ENCODE measurements around the gene GLIS2.

Gene GLIS2

DNA sequence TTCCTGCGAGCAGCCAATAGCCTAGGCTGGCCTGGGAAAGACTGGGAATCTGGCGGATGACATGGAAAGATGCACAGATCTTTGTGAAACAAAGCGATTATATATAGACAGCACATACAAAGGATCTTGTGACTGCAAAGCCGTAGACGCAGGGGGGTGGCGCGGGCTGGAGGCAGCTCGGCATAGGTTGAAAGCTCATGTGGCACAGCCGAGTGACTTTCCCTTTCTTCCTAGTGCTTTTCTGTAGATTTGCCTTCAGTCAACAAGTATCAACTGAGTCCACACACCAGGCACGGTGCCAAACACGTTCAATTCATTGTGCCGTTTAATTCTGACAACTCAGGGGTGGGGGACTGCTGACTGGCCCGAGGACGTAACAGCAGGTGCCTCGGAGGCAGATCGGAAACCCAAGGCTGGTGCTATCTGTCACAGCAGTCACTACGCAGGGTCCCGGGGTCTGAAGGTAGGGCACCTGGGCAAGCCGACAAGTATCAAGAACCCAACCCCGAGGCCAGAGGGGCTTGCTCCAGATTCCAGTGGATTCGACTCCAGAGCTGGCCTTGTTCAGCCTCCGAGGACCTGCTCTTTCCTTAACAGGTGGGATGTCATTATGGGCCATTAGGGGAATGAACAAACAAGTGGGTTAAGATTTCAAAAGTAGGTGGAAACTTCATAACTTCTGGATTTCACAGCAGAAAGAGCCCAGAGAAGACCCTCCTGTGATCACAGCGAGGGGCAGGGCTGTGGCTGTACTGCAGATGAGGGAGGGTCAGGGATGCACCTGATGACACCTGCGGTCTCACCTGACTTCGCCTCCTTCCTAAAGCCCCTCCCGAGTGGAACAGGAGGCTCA, 29.3 kb downstream of the GLIS2 start:
- TF ChIP-seq GATA3 (IDR thresholded peaks at IDR 0.05; ENCODE audit: low read depth, low read length) (no peak), GATA2 (IDR thresholded peaks at IDR 0.05; ENCODE audit: low read depth, low read length) (no peak)

DNA sequence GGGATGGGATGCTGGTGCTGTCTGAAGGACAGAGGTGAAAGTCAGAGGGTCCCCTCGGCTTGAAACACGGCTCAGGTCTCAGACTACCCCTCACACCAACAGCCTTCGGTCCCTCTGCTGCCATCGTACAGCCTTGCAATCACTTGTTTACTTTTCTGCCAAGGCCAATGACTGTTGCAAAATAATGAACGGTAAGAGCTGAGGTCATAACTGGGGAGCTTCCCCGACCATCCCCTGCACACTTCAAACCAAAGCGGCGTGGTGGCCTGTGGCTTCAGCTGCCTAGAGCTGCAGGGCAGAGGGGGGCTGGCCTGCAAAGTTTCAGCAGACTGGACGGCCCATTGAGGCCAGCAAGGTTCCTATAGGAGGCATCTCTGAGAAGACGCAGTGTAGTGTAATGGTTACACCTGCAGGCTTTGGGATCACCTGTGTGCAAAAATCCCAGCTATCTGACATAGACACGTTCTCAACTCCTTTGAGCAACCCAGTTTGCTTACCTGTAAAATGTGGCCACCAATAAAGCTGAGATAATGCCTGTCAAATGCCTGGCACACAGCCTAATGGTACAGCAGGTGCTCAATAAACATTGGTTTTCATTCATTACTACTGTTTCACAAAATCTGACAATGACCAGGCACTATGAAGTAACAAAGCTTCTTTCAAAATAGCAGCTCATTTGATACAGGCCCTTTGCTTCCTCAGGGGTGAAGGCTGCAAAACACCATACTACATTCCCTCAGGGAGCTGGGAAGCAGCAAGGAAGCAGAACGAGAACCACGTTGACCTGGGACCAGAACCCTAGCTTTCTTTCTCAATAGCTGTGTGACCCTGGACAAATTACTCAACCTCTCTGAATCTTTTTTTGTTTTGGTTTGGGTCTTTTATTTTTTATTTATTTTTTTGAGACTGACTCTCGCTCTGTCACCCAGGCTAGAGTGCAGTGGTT, 30.2 kb downstream of the GLIS2 start:
- TF ChIP-seq GATA2 (IDR thresholded peaks at IDR 0.05; ENCODE audit: low read depth, low read length) = no peak

- TF ChIP-seq GATA3 (IDR thresholded peaks at IDR 0.05; ENCODE audit: low read depth, low read length) (no peak), GATA2 (IDR thresholded peaks at IDR 0.05; ENCODE audit: low read depth, low read length) (no peak)
Measured at GRCh38 chr16:4347010-4347409, 31.1 kb downstream of the GLIS2 start.

DNA sequence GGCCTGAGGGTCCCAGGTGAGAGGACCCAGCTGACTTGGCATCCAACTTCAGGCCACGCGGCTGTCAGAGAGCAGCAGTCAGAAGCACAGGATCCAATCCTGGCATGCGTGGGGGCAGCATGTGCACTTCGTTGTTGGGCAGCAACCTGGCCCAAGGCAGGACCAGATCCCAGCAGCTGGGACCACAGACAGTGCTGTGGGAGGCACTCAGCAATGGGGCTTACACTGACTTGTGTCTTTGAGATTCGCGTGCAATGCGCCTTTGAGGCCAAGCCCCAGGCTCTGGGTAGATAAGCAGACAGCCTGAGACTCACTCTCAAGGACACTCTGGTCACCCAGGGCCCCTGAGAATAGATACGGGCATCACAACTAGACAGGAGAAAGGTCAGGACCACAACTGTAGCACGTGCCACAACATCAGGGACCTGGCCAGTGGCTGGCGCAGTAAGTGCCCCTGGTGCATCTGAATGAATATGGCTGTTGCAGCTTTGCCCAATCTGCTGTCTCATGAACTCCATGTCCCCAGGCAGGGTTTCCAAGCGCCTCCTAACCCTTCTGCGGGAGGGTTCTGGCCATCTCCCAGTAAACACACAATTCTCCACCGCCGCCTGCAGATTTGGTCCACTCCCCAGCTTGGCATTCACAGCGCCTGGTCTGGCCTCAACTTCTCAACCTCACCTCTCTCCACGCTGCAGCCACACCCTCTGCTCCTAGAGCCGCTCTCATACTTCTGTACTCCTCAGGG, 32.1 kb downstream of the GLIS2 start:
- TF ChIP-seq GATA3 (IDR thresholded peaks at IDR 0.05; ENCODE audit: low read depth, low read length) (no peak), GATA2 (IDR thresholded peaks at IDR 0.05; ENCODE audit: low read depth, low read length) (no peak)

GRCh38 chr16:4349332-4349731, 33.5 kb downstream of the GLIS2 start:
- TF ChIP-seq GATA3 (IDR thresholded peaks at IDR 0.05; ENCODE audit: low read depth, low read length) = no peak

DNA sequence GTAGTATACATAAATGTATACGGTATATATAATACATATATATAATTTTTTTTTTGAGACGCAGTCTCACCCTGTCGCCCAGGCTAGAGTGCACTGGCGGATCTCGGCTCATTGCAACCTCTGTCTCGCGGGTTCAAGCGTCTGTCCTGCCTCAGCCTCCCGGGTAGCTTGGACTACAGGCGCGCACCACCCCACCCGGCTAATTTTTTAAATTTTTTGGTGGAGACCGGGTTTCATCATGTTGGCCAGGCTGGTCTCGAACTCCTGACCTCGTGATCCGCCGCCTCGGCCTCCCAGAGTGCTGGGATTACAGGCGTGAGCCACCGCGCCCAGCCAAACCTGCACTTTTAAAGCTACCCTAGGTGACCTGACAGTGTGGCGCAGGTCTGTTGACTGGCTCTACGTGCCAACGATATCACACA, 34.5 kb downstream of the GLIS2 start:
- TF ChIP-seq GATA2 (IDR thresholded peaks at IDR 0.05; ENCODE audit: low read depth, low read length) (no peak), GATA3 (IDR thresholded peaks at IDR 0.05; ENCODE audit: low read depth, low read length) (no peak)

DNA sequence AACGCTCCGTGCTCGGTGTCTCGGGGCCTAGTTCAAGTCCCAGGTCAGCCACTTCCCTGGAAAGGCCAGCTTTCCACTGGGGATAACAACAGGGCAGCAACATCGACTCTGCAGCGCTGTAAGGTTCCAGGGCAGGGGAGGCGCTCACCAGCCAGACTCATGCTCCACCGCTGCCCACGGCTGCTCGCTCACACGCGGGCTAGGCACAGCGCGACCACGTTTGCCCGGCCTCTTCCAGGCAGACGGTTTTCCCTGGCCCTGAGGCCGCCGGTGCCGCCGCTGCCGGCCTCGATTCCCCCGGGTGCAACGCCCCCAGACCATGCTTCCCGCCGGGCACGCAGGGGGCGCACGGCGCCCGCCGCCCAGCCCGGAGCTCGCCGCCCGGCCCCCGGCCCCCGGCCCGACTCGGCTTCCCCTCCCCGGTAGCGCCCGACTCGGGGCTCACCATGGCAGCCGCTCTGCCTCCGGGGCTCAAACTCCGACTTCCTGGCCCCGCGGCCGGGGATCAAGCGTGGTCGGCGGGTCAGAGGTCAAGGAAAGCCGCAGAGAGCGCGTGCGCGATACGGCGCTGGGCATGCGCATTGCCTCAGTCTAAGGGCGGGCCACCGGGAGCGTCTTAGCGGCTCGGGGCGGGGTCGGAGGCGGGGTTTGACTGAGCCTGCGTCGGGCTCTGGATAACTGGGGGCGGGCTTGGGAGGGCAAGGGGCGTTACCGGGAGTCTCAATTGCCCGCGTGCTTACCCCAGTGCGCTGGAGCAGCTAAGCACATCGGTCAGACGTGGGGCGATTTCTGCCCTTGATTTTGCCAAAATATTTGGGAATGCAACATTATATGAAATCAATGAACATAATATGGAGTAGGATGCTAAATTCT, 35.2 kb downstream of the GLIS2 start, which contains the start of gene PAM16:
PAM16 (minus strand) TSS at position 535 of the 873 bp plus-strand sequence; CDS start at position 448, 87 bp downstream.
- no peak for TF ChIP-seq GATA3 (IDR thresholded peaks at IDR 0.05; ENCODE audit: low read depth, low read length)
- TF ChIP-seq GATA2 (IDR thresholded peaks at IDR 0.05; ENCODE audit: low read depth, low read length) = no peak

DNA sequence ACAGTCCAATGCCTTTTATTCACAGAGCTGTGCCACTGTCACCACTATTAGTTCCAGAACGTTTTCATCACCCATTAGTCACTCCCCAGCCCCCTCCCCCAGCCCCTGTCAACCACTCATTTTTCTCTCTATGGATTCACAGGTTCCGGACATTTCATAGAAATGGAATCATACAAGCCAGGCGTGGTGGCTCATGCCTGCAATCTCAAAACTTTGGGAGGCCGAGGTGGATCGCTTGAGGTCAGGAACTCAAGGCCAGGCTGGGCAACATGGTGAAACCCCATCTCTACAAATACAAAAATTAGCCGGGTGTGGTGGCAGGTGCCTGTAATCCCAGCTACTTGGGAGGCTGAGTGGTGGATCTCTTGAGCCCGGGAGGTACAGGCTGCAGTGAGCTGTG, 36.0 kb downstream of the GLIS2 start:
- no peak for TF ChIP-seq GATA3 (IDR thresholded peaks at IDR 0.05; ENCODE audit: low read depth, low read length)
- no peak for TF ChIP-seq GATA2 (IDR thresholded peaks at IDR 0.05; ENCODE audit: low read depth, low read length)

DNA sequence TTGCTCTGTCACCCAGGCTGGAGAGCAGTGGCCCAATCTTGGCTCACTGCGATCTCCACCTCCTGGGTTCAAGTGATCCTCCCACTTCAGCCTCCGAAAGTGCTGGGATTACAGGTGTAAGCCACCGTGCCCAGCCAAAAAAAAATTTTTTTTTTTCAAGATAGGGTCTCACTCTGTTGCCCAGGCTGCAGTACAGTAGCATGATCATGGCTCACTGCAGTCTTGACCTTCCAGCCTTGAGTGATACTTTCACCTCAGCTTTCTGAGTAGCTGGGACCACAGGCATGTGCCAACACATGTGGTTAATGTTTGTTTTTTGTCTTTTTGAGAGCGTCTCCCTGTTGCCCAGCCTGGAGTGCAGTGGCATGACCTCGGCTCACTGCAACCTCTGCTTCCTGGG, 37.0 kb downstream of the GLIS2 start:
- TF ChIP-seq GATA2 (IDR thresholded peaks at IDR 0.05; ENCODE audit: low read depth, low read length) (no peak), GATA3 (IDR thresholded peaks at IDR 0.05; ENCODE audit: low read depth, low read length) (no peak)

DNA sequence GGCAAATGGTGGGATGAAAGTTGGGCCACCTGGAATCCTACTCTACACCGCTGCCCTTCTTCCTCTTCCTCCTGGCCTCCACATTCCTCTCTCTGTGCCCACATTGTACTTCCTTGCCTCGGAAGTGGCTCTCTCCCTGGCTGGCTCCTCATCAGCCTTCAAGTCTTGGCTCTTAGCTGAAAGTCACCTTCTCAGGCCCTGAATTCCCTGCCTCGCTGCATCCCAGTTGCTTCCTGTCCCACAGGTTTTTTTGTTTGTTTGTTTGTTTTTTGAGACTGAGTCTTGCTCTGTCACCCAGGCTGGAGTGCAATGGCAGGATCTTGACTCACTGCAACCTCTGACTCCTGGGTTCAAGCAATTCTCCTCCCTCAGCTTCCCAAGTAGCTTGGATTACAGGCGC, 37.8 kb downstream of the GLIS2 start:
- TF ChIP-seq GATA2 (IDR thresholded peaks at IDR 0.05; ENCODE audit: low read depth, low read length) = no peak
- no peak for TF ChIP-seq GATA3 (IDR thresholded peaks at IDR 0.05; ENCODE audit: low read depth, low read length)

DNA sequence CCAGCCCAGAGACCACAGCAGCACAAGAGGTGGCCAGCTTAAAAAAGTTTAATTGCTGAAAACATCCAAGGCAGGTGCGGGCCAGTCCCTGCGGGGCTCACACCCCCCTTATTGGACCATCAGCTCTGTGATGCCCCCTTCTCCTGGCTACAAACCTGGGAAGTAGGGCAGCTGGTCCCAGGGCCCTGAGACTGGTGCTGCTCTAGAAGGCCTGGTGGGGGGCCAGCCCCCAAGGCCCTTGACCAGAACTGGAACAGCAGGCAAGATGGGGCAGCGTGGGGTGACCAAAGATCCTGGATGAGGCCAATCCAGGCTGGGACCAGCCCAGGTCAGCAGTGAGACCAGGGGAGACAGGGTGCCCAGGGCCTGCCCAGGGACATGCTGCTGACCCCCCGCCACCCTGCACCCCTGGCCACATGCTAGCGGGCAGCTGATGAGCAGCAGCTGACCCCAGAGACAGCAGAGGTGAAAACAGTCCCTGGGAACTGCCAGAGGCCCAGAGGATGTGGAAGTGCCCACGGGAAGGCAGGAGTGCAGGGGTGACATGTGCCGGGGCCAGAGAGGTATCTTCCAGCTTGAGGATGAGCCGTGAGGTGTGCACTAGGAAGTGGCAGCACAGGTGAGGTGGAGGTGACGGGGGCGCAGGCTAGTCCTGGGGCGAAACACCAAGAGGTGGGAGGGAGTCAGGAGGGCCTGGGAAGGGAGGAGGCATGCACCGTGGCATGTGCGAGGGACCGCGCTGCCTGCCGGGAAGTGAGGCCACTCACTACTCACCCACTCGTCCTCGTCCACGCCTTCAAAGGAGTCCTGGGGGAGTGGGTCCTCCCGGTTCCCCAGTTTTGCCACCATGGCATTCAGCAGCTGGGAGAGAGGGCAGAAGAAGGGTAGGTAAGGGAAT, 38.9 kb downstream of the GLIS2 start:
- TF ChIP-seq GATA3 (IDR thresholded peaks at IDR 0.05; ENCODE audit: low read depth, low read length) (no peak), GATA2 (IDR thresholded peaks at IDR 0.05; ENCODE audit: low read depth, low read length) (no peak)

GRCh38 chr16:4356820-4357219, 41.0 kb downstream of the GLIS2 start:
- no peak for TF ChIP-seq GATA2 (IDR thresholded peaks at IDR 0.05; ENCODE audit: low read depth, low read length)
- TF ChIP-seq GATA3 (IDR thresholded peaks at IDR 0.05; ENCODE audit: low read depth, low read length) = no peak

Measured in SH-SY5Y (cell line).